ENCODE results near the gene GALNT10. TPM values are rescaled to one million over a fixed set of nuclear protein-coding genes. Genes with fewer than 3 reads are reported as not detected.
A peak's percentile ranks its signal among the peaks of the same experiment; 100 is the strongest.

Gene GALNT10
- polyA plus RNA-seq, 2 of the 4 experiments (the other 2 are of a cell fraction) = 110 to 156 TPM

DNA sequence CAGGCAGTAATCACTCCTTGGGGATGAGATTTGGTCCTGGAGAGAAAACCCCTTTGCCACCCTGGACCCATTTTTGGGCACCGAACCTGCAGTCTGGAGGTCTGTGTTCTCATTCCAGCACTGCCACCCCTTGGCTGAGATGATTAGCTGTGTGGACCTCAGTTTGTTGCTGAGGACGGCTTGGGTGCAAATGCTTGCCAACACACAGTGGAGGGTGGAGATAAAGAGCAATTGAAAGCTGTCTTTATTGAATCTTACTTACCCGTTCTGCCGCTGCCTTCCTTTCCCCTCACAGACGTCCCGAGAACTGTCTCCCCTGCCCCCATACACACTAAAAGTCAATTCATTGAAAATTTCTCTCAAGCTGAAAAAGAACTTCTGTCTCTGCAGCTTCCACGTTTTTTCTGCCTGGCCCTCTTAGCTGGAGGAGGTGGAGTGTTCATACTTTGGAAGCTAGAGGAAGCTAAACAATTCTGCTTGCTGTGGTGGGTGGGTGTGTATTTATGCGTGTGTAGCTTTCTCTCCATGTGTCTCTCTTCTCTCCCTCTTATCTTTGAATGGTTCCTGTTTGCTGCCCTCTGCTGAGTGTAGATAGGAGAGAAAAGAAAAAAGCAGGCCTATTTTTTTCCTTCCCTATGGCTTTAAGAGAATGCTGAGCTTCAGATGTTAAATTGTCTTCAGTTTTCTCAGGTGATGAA lies 6.6 kb downstream of the GALNT10 start:
- peak overlapping the region; percentile 90 to 93 for H3K27ac ChIP-seq
- H3K4me3 ChIP-seq = no peak overlapping the region
- DNase-seq (ENCODE audit: low read depth in 1 of 2, low spot score in 1 of 2) = peak; percentile 35 to 51
- CTCF ChIA-PET = interaction anchor here (0.7 to 5.4 kb wide), 32 partner anchors 7 to 223 kb away, joined by 3 to 51 read pairs (median 5); partner anchors contain the start of gene GALNT10
- ATAC-seq = peak; percentile 37 to 38; a peak in 3 of 6 replicates
- WGBS (ENCODE audit: missing lambda C conversion rate) = 28% methylated on average over 8 of the region's 8 CpGs
- TF ChIP-seq, protein P1, sequence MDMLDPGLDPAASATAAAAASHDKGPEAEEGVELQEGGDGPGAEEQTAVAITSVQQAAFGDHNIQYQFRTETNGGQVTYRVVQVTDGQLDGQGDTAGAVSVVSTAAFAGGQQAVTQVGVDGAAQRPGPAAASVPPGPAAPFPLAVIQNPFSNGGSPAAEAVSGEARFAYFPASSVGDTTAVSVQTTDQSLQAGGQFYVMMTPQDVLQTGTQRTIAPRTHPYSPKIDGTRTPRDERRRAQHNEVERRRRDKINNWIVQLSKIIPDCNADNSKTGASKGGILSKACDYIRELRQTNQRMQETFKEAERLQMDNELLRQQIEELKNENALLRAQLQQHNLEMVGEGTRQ (IDR thresholded peaks at IDR 0.05) = no peak
- TF ChIP-seq CBX2 (IDR thresholded peaks at IDR 0.05; ENCODE audit: borderline replicate concordance, low read depth) (no peak), FOSL2 (IDR thresholded peaks at IDR 0.05) (no peak), FOSL2 (CRISPR knock-in tag; IDR thresholded peaks at IDR 0.05) (no peak), RAD21 (conservative IDR thresholded peaks at IDR 0.05 in 1 of 2, IDR thresholded peaks at IDR 0.05 in 1 of 2) (peak; percentile 16 to 42; a peak in 3 of 5 replicates), RNF2 (IDR thresholded peaks at IDR 0.05; ENCODE audit: borderline replicate concordance, low read depth) (no peak), KDM1A (IDR thresholded peaks at IDR 0.05; ENCODE audit: low read depth) (no peak), BHLHE40 (IDR thresholded peaks at IDR 0.05; ENCODE audit: low read depth, low read length) (no peak), CHD2 (IDR thresholded peaks at IDR 0.05; ENCODE audit: low read length, partially characterized antibody) (no peak), POLR2AphosphoS2 (conservative IDR thresholded peaks at IDR 0.05; ENCODE audit: low read length) (no peak), NFE2L2 (conservative IDR thresholded peaks at IDR 0.05; ENCODE audit: low read length) (no peak), KDM5A (IDR thresholded peaks at IDR 0.05) (no peak), SMC3 (IDR thresholded peaks at IDR 0.05) (peak; percentile 36; the same call in 2 of the 3 replicates), ZNF302 (CRISPR knock-in tag; IDR thresholded peaks at IDR 0.05) (no peak), MAFK (IDR thresholded peaks at IDR 0.05; ENCODE audit: partially characterized antibody) (no peak)
- TF ChIP-seq, protein P2, sequence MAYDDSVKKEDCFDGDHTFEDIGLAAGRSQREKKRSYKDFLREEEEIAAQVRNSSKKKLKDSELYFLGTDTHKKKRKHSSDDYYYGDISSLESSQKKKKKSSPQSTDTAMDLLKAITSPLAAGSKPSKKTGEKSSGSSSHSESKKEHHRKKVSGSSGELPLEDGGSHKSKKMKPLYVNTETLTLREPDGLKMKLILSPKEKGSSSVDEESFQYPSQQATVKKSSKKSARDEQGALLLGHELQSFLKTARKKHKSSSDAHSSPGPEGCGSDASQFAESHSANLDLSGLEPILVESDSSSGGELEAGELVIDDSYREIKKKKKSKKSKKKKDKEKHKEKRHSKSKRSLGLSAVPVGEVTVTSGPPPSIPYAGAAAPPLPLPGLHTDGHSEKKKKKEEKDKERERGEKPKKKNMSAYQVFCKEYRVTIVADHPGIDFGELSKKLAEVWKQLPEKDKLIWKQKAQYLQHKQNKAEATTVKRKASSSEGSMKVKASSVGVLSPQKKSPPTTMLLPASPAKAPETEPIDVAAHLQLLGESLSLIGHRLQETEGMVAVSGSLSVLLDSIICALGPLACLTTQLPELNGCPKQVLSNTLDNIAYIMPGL (CRISPR knock-in tag; IDR thresholded peaks at IDR 0.05; ENCODE audit: borderline replicate concordance) = no peak
- TF ChIP-seq, protein P3, sequence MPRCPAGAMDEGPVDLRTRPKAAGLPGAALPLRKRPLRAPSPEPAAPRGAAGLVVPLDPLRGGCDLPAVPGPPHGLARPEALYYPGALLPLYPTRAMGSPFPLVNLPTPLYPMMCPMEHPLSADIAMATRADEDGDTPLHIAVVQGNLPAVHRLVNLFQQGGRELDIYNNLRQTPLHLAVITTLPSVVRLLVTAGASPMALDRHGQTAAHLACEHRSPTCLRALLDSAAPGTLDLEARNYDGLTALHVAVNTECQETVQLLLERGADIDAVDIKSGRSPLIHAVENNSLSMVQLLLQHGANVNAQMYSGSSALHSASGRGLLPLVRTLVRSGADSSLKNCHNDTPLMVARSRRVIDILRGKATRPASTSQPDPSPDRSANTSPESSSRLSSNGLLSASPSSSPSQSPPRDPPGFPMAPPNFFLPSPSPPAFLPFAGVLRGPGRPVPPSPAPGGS (IDR thresholded peaks at IDR 0.05) = no peak
- TF ChIP-seq, protein P4, sequence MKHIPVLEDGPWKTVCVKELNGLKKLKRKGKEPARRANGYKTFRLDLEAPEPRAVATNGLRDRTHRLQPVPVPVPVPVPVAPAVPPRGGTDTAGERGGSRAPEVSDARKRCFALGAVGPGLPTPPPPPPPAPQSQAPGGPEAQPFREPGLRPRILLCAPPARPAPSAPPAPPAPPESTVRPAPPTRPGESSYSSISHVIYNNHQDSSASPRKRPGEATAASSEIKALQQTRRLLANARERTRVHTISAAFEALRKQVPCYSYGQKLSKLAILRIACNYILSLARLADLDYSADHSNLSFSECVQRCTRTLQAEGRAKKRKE (CRISPR knock-in tag; IDR thresholded peaks at IDR 0.05; ENCODE audit: low read depth) = no peak
- TF ChIP-seq, protein P5, sequence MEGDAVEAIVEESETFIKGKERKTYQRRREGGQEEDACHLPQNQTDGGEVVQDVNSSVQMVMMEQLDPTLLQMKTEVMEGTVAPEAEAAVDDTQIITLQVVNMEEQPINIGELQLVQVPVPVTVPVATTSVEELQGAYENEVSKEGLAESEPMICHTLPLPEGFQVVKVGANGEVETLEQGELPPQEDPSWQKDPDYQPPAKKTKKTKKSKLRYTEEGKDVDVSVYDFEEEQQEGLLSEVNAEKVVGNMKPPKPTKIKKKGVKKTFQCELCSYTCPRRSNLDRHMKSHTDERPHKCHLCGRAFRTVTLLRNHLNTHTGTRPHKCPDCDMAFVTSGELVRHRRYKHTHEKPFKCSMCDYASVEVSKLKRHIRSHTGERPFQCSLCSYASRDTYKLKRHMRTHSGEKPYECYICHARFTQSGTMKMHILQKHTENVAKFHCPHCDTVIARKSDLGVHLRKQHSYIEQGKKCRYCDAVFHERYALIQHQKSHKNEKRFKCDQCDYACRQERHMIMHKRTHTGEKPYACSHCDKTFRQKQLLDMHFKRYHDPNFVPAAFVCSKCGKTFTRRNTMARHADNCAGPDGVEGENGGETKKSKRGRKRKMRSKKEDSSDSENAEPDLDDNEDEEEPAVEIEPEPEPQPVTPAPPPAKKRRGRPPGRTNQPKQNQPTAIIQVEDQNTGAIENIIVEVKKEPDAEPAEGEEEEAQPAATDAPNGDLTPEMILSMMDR (IDR thresholded peaks at IDR 0.05) = peak; percentile 48
- TF ChIP-seq, protein P6, sequence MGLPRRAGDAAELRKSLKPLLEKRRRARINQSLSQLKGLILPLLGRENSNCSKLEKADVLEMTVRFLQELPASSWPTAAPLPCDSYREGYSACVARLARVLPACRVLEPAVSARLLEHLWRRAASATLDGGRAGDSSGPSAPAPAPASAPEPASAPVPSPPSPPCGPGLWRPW (IDR thresholded peaks at IDR 0.05) = no peak
- TF ChIP-seq, protein P7, sequence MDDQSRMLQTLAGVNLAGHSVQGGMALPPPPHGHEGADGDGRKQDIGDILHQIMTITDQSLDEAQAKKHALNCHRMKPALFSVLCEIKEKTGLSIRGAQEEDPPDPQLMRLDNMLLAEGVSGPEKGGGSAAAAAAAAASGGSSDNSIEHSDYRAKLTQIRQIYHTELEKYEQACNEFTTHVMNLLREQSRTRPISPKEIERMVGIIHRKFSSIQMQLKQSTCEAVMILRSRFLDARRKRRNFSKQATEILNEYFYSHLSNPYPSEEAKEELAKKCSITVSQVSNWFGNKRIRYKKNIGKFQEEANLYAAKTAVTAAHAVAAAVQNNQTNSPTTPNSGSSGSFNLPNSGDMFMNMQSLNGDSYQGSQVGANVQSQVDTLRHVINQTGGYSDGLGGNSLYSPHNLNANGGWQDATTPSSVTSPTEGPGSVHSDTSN (IDR thresholded peaks at IDR 0.05) = no peak
- peaks cover 89% of the 10 kb centered on the region for H3K4me1 ChIP-seq
- H3K9me3 ChIP-seq = no peaks in the 10 kb centered on the region
- POLR2A ChIA-PET = interaction anchor here (0.9 to 3.2 kb wide), 8 partner anchors 7 to 208 kb away, joined by 3 to 25 read pairs (median 3); partner anchors contain the start of gene GALNT10
- no peak for FAIRE-seq
- peak overlapping the region; percentile 87 for H3K4me2 ChIP-seq
